K562 (cell line): Measurements from ENCODE around the gene GPR176. TPM values are rescaled to one million over a fixed set of nuclear protein-coding genes. Genes with fewer than 3 reads are reported as not detected.

Experiments used
- BACH1 ChIP-seq: fragments of 200-800 bp; sonication (Bioruptor generic); IDR thresholded peaks from 2 replicates; pipeline ENCODE4 v1.6.1; 2016; ENCODE audit warnings: missing genetic modification characterization, missing compliant biosample characterization
- CBFA2T2 ChIP-seq: fragments of 450-650 bp; conservative IDR thresholded peaks from 2 replicates; pipeline ENCODE4 v1.6.1; 2017; ENCODE audit warnings: mild to moderate bottlenecking
- CHCHD3 ChIP-seq: fragments of 250-450 bp; sonication (Bioruptor Pico); IDR thresholded peaks from 2 replicates; pipeline ENCODE4 v2.1.2; 2022; ENCODE audit warnings: mild to moderate bottlenecking
- CXXC5 ChIP-seq: fragments of 250-450 bp; sonication (Bioruptor Pico); IDR thresholded peaks from 2 replicates; pipeline ENCODE4 v1.8.0; 2022; ENCODE audit warnings: inconsistent platforms, mild to moderate bottlenecking, moderate library complexity
- KAT8 ChIP-seq: fragments of 450-650 bp; IDR thresholded peaks from 2 replicates; pipeline ENCODE4 v1.6.1; 2016; ENCODE audit warnings: low read depth, mild to moderate bottlenecking
- L3MBTL2 ChIP-seq: fragments of 450-650 bp; IDR thresholded peaks from 2 replicates; pipeline ENCODE4 v1.6.1; 2016; ENCODE audit warnings: mild to moderate bottlenecking, moderate library complexity
- LCOR ChIP-seq: sonication (generic); formaldehyde crosslinking; IDR thresholded peaks from 2 replicates; pipeline ENCODE4 v1.8.0; 2022; ENCODE audit warnings: mild to moderate bottlenecking, missing genetic modification reagents
- LEF1 ChIP-seq: fragments of 450-650 bp; IDR thresholded peaks from 2 replicates; pipeline ENCODE4 v1.6.1; 2016; ENCODE audit warnings: mild to moderate bottlenecking
- polyA plus RNA-seq, 8 experiments: library from polyadenylated mRNA; depleted of rRNA in 4 of 8; stranded (reverse) in 5 of 8; unstranded in 3 of 8; fragments of >200 nt; fragmentation: Nextera tagmentation in 2 of 8; fragmentation: Illumina TruSeq in 1 of 8; extraction: Ambion mirVana in 2 of 8; extraction: Trizol in 1 of 8; gene quantifications; 2 replicates each; pipeline versions ENCODE4 v1.2.1 to v1.2.3, GENCODE V29; 2011 to 2014; ENCODE audit warnings: inconsistent platforms in 1 of 8, missing spikeins in 1 of 8
- total RNA-seq, 7 experiments: library from RNA; depleted of rRNA in 6 of 7; stranded (reverse); fragments of >200 nt in 6 of 7; fragmentation: Illumina TruSeq in 2 of 7; extraction: Trizol in 2 of 7; gene quantifications; 2 replicates each; pipeline versions ENCODE4 v1.2.1 to v1.2.3, GENCODE V29; 2011 to 2021; ENCODE audit warnings: low replicate concordance in 1 of 7
- TF ChIP-seq, protein P1 (sequence below): fragments of 250-450 bp; sonication (Bioruptor Pico); IDR thresholded peaks from 2 replicates; pipeline ENCODE4 v1.4.0; 2020
- TF ChIP-seq, protein P2 (sequence below), 2 experiments: fragments of 450-650 bp; formaldehyde crosslinking in 1 of 2; IDR thresholded peaks; 2 replicates each; pipeline versions ENCODE4 v1.4.0 to v1.6.1; 2014 to 2020; ENCODE audit warnings: mild to moderate bottlenecking in 2 of 2, borderline replicate concordance in 1 of 2, low read depth in 1 of 2
- TF ChIP-seq, protein P3 (sequence below), 2 experiments: fragments of 450-650 bp in 1 of 2; IDR thresholded peaks; 2 replicates each; pipeline ENCODE4 v1.6.1; 2011 to 2017; ENCODE audit warnings: low read depth in 2 of 2, antibody characterized with exemption in 1 of 2, borderline replicate concordance in 1 of 2, low read length in 1 of 2, mild to moderate bottlenecking in 1 of 2, mixed read lengths in 1 of 2; ENCODE audit not compliant: control insufficient read depth in 1 of 2

Gene GPR176
- total and polyA plus RNA-seq, 9 of the 15 experiments (the other 6 are each of a cell fraction or from before 2014, with no cell fraction given), result 0.03 to 1.2 (median 0.76) TPM

DNA sequence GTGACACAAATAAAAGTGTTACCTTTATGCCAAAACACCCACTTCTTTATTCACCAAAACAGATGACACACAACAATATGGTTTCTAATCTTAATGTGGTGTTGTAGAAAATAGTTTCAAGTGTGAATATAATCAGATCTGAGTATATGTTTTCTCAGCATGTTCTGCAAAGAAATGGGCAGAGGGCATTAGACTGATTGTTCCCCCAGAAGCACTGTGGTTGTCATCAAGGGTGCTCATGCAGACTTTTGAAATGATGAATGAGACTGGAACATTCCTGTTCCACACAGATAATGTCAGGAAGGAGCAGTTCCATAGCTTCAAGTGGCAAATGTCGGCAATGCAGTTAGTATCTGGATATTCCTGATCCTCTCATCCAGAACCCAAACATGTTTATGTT lies 37.5 kb downstream of the GPR176 start (continued):
- TF ChIP-seq, protein P1, sequence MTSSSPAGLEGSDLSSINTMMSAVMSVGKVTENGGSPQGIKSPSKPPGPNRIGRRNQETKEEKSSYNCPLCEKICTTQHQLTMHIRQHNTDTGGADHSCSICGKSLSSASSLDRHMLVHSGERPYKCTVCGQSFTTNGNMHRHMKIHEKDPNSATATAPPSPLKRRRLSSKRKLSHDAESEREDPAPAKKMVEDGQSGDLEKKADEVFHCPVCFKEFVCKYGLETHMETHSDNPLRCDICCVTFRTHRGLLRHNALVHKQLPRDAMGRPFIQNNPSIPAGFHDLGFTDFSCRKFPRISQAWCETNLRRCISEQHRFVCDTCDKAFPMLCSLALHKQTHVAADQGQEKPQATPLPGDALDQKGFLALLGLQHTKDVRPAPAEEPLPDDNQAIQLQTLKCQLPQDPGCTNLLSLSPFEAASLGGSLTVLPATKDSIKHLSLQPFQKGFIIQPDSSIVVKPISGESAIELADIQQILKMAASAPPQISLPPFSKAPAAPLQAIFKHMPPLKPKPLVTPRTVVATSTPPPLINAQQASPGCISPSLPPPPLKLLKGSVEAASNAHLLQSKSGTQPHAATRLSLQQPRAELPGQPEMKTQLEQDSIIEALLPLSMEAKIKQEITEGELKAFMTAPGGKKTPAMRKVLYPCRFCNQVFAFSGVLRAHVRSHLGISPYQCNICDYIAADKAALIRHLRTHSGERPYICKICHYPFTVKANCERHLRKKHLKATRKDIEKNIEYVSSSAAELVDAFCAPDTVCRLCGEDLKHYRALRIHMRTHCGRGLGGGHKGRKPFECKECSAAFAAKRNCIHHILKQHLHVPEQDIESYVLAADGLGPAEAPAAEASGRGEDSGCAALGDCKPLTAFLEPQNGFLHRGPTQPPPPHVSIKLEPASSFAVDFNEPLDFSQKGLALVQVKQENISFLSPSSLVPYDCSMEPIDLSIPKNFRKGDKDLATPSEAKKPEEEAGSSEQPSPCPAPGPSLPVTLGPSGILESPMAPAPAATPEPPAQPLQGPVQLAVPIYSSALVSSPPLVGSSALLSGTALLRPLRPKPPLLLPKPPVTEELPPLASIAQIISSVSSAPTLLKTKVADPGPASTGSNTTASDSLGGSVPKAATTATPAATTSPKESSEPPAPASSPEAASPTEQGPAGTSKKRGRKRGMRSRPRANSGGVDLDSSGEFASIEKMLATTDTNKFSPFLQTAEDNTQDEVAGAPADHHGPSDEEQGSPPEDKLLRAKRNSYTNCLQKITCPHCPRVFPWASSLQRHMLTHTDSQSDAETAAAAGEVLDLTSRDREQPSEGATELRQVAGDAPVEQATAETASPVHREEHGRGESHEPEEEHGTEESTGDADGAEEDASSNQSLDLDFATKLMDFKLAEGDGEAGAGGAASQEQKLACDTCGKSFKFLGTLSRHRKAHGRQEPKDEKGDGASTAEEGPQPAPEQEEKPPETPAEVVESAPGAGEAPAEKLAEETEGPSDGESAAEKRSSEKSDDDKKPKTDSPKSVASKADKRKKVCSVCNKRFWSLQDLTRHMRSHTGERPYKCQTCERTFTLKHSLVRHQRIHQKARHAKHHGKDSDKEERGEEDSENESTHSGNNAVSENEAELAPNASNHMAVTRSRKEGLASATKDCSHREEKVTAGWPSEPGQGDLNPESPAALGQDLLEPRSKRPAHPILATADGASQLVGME (CRISPR knock-in tag), result no peak
- no peak for TF ChIP-seq CHCHD3 (CRISPR knock-in tag)
- TF ChIP-seq LCOR (CRISPR knock-in tag), result no peak
- TF ChIP-seq, protein P2, sequence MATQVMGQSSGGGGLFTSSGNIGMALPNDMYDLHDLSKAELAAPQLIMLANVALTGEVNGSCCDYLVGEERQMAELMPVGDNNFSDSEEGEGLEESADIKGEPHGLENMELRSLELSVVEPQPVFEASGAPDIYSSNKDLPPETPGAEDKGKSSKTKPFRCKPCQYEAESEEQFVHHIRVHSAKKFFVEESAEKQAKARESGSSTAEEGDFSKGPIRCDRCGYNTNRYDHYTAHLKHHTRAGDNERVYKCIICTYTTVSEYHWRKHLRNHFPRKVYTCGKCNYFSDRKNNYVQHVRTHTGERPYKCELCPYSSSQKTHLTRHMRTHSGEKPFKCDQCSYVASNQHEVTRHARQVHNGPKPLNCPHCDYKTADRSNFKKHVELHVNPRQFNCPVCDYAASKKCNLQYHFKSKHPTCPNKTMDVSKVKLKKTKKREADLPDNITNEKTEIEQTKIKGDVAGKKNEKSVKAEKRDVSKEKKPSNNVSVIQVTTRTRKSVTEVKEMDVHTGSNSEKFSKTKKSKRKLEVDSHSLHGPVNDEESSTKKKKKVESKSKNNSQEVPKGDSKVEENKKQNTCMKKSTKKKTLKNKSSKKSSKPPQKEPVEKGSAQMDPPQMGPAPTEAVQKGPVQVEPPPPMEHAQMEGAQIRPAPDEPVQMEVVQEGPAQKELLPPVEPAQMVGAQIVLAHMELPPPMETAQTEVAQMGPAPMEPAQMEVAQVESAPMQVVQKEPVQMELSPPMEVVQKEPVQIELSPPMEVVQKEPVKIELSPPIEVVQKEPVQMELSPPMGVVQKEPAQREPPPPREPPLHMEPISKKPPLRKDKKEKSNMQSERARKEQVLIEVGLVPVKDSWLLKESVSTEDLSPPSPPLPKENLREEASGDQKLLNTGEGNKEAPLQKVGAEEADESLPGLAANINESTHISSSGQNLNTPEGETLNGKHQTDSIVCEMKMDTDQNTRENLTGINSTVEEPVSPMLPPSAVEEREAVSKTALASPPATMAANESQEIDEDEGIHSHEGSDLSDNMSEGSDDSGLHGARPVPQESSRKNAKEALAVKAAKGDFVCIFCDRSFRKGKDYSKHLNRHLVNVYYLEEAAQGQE (IDR thresholded peaks at IDR 0.05; ENCODE audit: borderline replicate concordance), result peak; percentile 51
- TF ChIP-seq, protein P2 (CRISPR knock-in tag; IDR thresholded peaks at IDR 0.05; ENCODE audit: low read depth), result no peak
- TF ChIP-seq BACH1 (tag), result no peak
- peak; percentile 23; the same call in 1 of the 2 replicates for TF ChIP-seq CXXC5
- TF ChIP-seq CBFA2T2, result peak; percentile 67
- no peak for TF ChIP-seq KAT8
- TF ChIP-seq LEF1, result peak; percentile 46; the same call in 1 of the 2 replicates
- TF ChIP-seq, protein P3, sequence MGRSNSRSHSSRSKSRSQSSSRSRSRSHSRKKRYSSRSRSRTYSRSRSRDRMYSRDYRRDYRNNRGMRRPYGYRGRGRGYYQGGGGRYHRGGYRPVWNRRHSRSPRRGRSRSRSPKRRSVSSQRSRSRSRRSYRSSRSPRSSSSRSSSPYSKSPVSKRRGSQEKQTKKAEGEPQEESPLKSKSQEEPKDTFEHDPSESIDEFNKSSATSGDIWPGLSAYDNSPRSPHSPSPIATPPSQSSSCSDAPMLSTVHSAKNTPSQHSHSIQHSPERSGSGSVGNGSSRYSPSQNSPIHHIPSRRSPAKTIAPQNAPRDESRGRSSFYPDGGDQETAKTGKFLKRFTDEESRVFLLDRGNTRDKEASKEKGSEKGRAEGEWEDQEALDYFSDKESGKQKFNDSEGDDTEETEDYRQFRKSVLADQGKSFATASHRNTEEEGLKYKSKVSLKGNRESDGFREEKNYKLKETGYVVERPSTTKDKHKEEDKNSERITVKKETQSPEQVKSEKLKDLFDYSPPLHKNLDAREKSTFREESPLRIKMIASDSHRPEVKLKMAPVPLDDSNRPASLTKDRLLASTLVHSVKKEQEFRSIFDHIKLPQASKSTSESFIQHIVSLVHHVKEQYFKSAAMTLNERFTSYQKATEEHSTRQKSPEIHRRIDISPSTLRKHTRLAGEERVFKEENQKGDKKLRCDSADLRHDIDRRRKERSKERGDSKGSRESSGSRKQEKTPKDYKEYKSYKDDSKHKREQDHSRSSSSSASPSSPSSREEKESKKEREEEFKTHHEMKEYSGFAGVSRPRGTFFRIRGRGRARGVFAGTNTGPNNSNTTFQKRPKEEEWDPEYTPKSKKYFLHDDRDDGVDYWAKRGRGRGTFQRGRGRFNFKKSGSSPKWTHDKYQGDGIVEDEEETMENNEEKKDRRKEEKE (IDR thresholded peaks at IDR 0.05; ENCODE audit: borderline replicate concordance in 1 of 2, control insufficient read depth in 1 of 2, low read depth in 2 of 2, low read length in 1 of 2), result no peak
- peak; percentile 50; the same call in 1 of the 2 replicates for TF ChIP-seq L3MBTL2
